Colonic mucosa (tissue), 4 donors: ENCODE measurements around the gene GATM. TPM values are rescaled to one million over a fixed set of nuclear protein-coding genes. Genes with fewer than 3 reads are reported as not detected.
"Not testable (repeated sequence)": the region's sequence is repeated elsewhere in the genome, so short reads cannot be mapped to it uniquely, and the experiment has no call there.

ENCODE experiments used
- DNase-seq: peaks from one replicate; pipeline ENCODE4 v3.0.0-alpha.2; 2020
- H3K27ac ChIP-seq: fragments of 200-600 bp; one replicate; pipeline ENCODE4 v1.8.0; 2021
- H3K27me3 ChIP-seq: fragments of 200-600 bp; one replicate; pipeline ENCODE4 v1.8.0; 2021
- H3K36me3 ChIP-seq: fragments of 200-600 bp; one replicate; pipeline ENCODE4 v1.8.0; 2021
- H3K4me1 ChIP-seq: fragments of 200-600 bp; one replicate; pipeline ENCODE4 v1.8.0; 2021; ENCODE audit warnings: mild to moderate bottlenecking
- H3K4me3 ChIP-seq: fragments of 200-600 bp; one replicate; pipeline ENCODE4 v1.8.0; 2021
- H3K9ac ChIP-seq, 2 donors: one replicate each; pipeline ENCODE4 v1.7.0; 2013; ENCODE audit warnings: control low read depth in 2 of 2, low read depth in 2 of 2, low read length in 2 of 2
- H3K9me3 ChIP-seq: fragments of 200-600 bp; one replicate; pipeline ENCODE4 v1.8.0; 2021
- CTCF ChIP-seq: fragments of 200-600 bp; IDR thresholded peaks from one replicate; pipeline ENCODE4 v1.8.0; 2022; ENCODE audit warnings: antibody characterized with exemption, mild to moderate bottlenecking
- intact Hi-C: fragments of 100-400 bp; cut with DNase I; formaldehyde crosslinking; loops from one replicate; pipeline ENCODE4 v1.14.1; 2022
- total RNA-seq, 2 donors: library from RNA; stranded (reverse); fragmentation: NEBNext Ultra II Directional in 1 of 2; extraction: Animal tissue kit (Norgen Biotek cat#: 25700) in 1 of 2; gene quantifications; one replicate each; pipeline ENCODE4 v1.2.1, GENCODE V29; 2021
- donor health status: healthy.
- donor health status: DM: no; HTN: no; CAD: no.
- donor health status: DM: no; HTN: no; CAD: no.

GATM gene
- total RNA-seq, 2 donors from 2014 or later: 6.4 to 17.9 TPM

DNA sequence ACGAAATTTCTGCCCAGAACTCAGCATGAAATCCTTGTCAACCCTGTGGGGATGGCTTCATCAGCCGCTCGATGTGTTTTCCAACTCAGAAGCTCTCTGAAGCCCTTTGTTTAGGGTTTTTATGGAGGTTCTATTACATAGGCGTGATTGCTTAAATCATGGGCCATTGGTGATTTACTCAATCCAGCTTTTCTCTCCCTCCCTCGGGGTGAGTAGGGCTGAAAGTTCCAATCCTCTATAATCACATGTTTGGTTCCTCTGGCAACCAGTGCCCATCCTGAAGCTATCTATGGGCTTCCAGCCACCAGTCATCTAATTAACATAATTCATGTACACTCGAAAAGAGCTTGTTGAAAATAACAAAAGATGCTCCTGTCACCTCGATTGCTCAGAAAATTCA is 51.6 kb downstream of the GATM start:
- H3K36me3 ChIP-seq: no peaks in the 10 kb centered on the region

DNA sequence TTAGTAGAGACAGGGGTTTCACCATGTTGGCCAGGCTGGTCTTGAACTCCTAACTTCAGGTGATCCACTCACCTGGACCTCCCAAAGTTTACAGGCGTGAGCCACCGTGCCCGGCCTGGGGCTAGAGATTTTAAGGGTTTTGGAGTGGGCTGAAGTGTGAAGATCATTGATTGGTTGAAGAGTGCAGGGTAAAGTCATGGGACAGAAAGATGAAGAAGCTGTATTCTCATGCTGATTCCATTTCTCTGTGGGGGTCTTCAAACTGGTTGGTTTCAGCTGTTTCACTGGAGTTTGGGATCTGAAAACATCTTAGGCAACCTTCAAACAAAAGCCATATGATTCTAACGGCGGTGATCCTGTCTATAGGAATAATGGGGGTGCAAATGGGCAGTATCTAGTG is 52.1 kb downstream of the GATM start:
- no peaks in the 10 kb centered on the region for H3K36me3 ChIP-seq
- intact Hi-C loops: no loop called here
- no peaks in the 10 kb centered on the region for H3K4me1 ChIP-seq
- H3K9me3 ChIP-seq: no peaks in the 10 kb centered on the region
- DNase-seq: no peak
- H3K27me3 ChIP-seq: no peaks in the 10 kb centered on the region
- TF ChIP-seq CTCF: no peak
- no peak overlapping the region for H3K9ac ChIP-seq
- no peak overlapping the region for H3K27ac ChIP-seq
- no peak overlapping the region for H3K4me3 ChIP-seq

More for the DNA sequence above, 51.6 kb downstream of the GATM start:
- no peak for TF ChIP-seq CTCF
- H3K27ac ChIP-seq: no peak overlapping the region
- H3K4me3 ChIP-seq: no peak overlapping the region
- no peaks in the 10 kb centered on the region for H3K9me3 ChIP-seq
- H3K27me3 ChIP-seq: no peaks in the 10 kb centered on the region
- H3K9ac ChIP-seq: no peak overlapping the region
- intact Hi-C loops: no loop called here
- DNase-seq: no peak
- no peaks in the 10 kb centered on the region for H3K4me1 ChIP-seq

DNA sequence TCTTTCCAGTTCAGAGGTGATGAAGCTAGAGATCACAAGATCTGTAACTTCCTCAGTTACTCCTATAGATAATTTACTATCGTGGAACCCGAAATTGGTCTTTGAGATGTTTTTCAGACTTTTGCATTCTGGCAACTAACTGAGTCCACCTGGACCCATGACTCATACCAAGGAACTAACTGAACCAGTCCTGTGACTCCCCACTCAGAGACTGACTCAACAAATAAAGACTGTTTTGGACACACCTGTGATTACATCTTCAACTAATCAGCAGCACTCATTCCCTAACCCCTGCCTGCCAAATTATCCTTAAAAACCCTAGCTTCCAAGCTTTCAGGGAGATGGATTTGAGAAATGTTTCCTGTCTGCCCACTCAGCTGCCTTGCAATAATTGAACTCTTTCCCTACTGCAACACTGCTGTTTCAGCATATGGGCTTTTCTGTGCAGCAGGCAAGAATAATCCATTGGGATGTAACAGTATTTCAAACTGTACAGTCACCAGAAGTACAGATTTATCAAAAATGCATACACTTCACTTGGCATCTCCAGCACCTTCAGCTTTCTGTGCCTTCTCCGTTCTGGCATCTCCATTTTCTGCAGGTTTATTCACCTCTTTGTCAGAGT is 57.7 kb downstream of the GATM start:
- Histone ChIP-seq H3K27me3 (no peaks in the 10 kb centered on the region), H3K4me3 (no peak overlapping the region), H3K36me3 (no peaks in the 10 kb centered on the region), H3K4me1 (no peaks in the 10 kb centered on the region), H3K9me3 (no peaks in the 10 kb centered on the region), H3K9ac (no peak overlapping the region), H3K27ac (no peak overlapping the region)
- TF ChIP-seq CTCF: no peak
- intact Hi-C loops: no loop called here
- DNase-seq: no peak

GRCh38 chr15:45319472-45320214 is 58.7 kb downstream of the GATM start:
- Histone ChIP-seq H3K9ac (no peak overlapping the region), H3K36me3 (no peaks in the 10 kb centered on the region), H3K4me1 (no peaks in the 10 kb centered on the region), H3K4me3 (no peak overlapping the region), H3K27ac (no peak overlapping the region), H3K27me3 (no peaks in the 10 kb centered on the region), H3K9me3 (no peaks in the 10 kb centered on the region)
- intact Hi-C loops: no loop called here
- TF ChIP-seq CTCF: no peak
- DNase-seq: no peak

DNA sequence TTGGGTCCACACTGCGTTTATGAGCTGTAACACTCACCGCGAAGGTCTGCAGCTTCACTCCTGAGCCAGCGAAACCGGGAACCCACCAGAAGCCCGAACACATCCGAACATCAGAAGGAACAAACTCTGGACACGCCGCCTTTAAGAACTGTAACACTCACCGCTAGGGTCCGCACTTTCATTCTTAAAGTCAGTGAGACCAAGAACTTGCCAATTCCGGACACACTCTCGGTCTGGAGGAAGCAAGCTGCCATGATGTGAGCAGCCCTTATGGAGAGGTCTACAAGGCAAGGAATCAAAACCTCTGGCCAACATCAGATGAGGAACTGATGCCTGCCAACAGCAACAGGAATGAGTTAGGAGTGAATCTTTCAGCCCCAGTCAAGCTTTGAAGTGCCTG is 63.4 kb downstream of the GATM start:
- Histone ChIP-seq H3K9me3 (no peaks in the 10 kb centered on the region), H3K36me3 (no peaks in the 10 kb centered on the region), H3K27ac (no peak overlapping the region), H3K9ac (no peak overlapping the region), H3K4me3 (no peak overlapping the region), H3K4me1 (no peaks in the 10 kb centered on the region), H3K27me3 (no peaks in the 10 kb centered on the region)
- no peak for DNase-seq
- no peak for TF ChIP-seq CTCF
- intact Hi-C loops: no loop called here

DNA sequence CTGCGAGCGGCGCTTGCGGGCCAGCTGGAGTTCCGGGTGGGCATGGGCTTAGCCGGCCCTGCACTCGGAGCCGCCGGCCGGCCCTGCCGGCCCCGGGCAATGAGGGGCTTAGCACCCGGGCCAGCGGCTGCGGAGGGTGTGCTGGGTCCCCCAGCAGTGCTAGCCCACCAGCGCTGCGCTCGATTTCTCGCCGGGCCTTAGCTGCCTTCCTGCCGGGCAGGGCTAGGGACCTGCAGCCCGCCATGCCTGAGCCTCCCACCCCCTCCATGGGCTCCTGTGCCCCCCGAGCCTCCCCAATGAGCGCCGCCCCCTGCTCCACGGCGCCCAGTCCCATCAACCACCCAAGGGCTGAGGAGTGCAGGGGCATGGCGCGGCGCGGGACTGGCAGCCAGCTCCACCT is 64.2 kb downstream of the GATM start:
- H3K36me3 ChIP-seq, H3K4me3 ChIP-seq, H3K9me3 ChIP-seq, H3K27me3 ChIP-seq, intact Hi-C loops, H3K4me1 ChIP-seq, H3K9ac ChIP-seq, H3K27ac ChIP-seq, DNase-seq: not testable (repeated sequence)
